Neural cell (in vitro differentiated cells): ENCODE results near the gene ZNF879. TPM values are rescaled to one million over a fixed set of nuclear protein-coding genes. Genes with fewer than 3 reads are reported as not detected.

ENCODE experiments used
- H2AFZ ChIP-seq: fragments of 200-600, 300-800 bp; sonication (generic), shearing (Covaris generic); 2 replicates; pipeline ENCODE4 v1.6.0; 2014; ENCODE audit warnings: low read depth, mild to moderate bottlenecking, antibody characterized with exemption, low read length, moderate library complexity
- H3F3A ChIP-seq: fragments of 200-600 bp; shearing (Covaris generic); 2 replicates; pipeline ENCODE4 v1.6.1; 2016; ENCODE audit warnings: mild to moderate bottlenecking, moderate library complexity, mixed read lengths, antibody characterized with exemption, low read length; ENCODE audit not compliant: insufficient read depth, poor library complexity, severe bottlenecking
- H3K27ac ChIP-seq: fragments of 200-600, 300-800 bp; sonication (generic), shearing (Covaris generic); 2 replicates; pipeline ENCODE4 v1.5.1; 2014; ENCODE audit warnings: mild to moderate bottlenecking, low read length, moderate library complexity
- H3K27me3 ChIP-seq: fragments of 300-800, 200-600 bp; sonication (generic), shearing (Covaris generic); 2 replicates; pipeline ENCODE4 v1.6.0; 2014; ENCODE audit warnings: mild to moderate bottlenecking, low read depth, low read length, moderate library complexity; ENCODE audit not compliant: insufficient read depth
- H3K36me3 ChIP-seq: fragments of 300-800, 200-600 bp; sonication (generic), shearing (Covaris generic); 2 replicates; pipeline ENCODE4 v1.5.1; 2014; ENCODE audit warnings: mild to moderate bottlenecking, antibody characterized with exemption, low read length, moderate library complexity; ENCODE audit not compliant: insufficient read depth
- H3K4me2 ChIP-seq: fragments of 300-800, 200-600 bp; sonication (generic), shearing (Covaris generic); 2 replicates; pipeline ENCODE4 v1.6.0; 2014; ENCODE audit warnings: mild to moderate bottlenecking, low read length
- H3K4me3 ChIP-seq: fragments of 300-800, 200-600 bp; sonication (generic), shearing (Covaris generic); 2 replicates; pipeline ENCODE4 v1.5.1; 2014; ENCODE audit warnings: mild to moderate bottlenecking, low read length, moderate library complexity
- H3K79me2 ChIP-seq: fragments of 200-600 bp; shearing (Covaris generic); replicated peaks from 2 replicates; pipeline ENCODE4 v1.6.0; 2014; ENCODE audit warnings: mild to moderate bottlenecking, low read length, moderate library complexity; ENCODE audit not compliant: insufficient read depth
- H3K9ac ChIP-seq: fragments of 300-800, 200-600 bp; sonication (generic), shearing (Covaris generic); 2 replicates; pipeline ENCODE4 v1.6.1; 2016; ENCODE audit warnings: mild to moderate bottlenecking, low read length, mixed read lengths
- H3K9me2 ChIP-seq: fragments of 200-600 bp; shearing (Covaris generic); 2 replicates; pipeline ENCODE4 v1.6.1; 2016; ENCODE audit warnings: mild to moderate bottlenecking, low read length, mixed read lengths; ENCODE audit not compliant: insufficient read depth
- H3K9me3 ChIP-seq: fragments of 200-600, 300-800 bp; sonication (generic), shearing (Covaris generic); 2 replicates; pipeline ENCODE4 v1.6.1; 2016; ENCODE audit warnings: mild to moderate bottlenecking, mixed run types, low read length, moderate library complexity, mixed read lengths
- H4K20me1 ChIP-seq: fragments of 200-600 bp; shearing (Covaris generic); 2 replicates; pipeline ENCODE4 v1.6.1; 2016; ENCODE audit warnings: mild to moderate bottlenecking, mixed run types; ENCODE audit not compliant: insufficient read depth
- CTCF ChIP-seq: fragments of 450-650 bp; IDR thresholded peaks from 2 replicates; pipeline ENCODE4 v1.5.1; 2014; ENCODE audit warnings: antibody characterized with exemption, mild to moderate bottlenecking, moderate library complexity; ENCODE audit not compliant: poor library complexity, severe bottlenecking
- EP300 ChIP-seq: fragments of 450-650 bp; conservative IDR thresholded peaks from 2 replicates; pipeline ENCODE4 v1.6.1; 2014; ENCODE audit warnings: antibody characterized with exemption, mild to moderate bottlenecking, moderate library complexity; ENCODE audit not compliant: poor library complexity, severe bottlenecking
- EZH2 ChIP-seq: fragments of 200-600, 300-800 bp; shearing (Covaris generic), sonication (generic); IDR thresholded peaks from 2 replicates; pipeline ENCODE4 v1.6.1; 2014; ENCODE audit warnings: antibody characterized with exemption, low read length, borderline replicate concordance, mild to moderate bottlenecking; ENCODE audit not compliant: insufficient read depth, poor library complexity, severe bottlenecking
- MXI1 ChIP-seq: fragments of 450-650 bp; conservative IDR thresholded peaks from 2 replicates; pipeline ENCODE4 v1.6.1; 2014; ENCODE audit warnings: antibody characterized with exemption, mild to moderate bottlenecking; ENCODE audit not compliant: poor library complexity, severe bottlenecking
- POLR2AphosphoS5 ChIP-seq: IDR thresholded peaks from 2 replicates; pipeline ENCODE4 v1.6.1; 2012
- RAD21 ChIP-seq: fragments of 450-650 bp; conservative IDR thresholded peaks from 2 replicates; pipeline ENCODE4 v1.6.1; 2014; ENCODE audit warnings: antibody characterized with exemption, mild to moderate bottlenecking, moderate library complexity
- REST ChIP-seq: IDR thresholded peaks from 2 replicates; pipeline ENCODE4 v1.6.1; 2012; ENCODE audit warnings: borderline replicate concordance
- SMC3 ChIP-seq: fragments of 450-650 bp; conservative IDR thresholded peaks from 2 replicates; pipeline ENCODE4 v1.6.1; 2014; ENCODE audit warnings: antibody characterized with exemption, mild to moderate bottlenecking, moderate library complexity; ENCODE audit not compliant: poor library complexity
- TAF1 ChIP-seq: IDR thresholded peaks from 2 replicates; pipeline ENCODE4 v1.6.1; 2012; ENCODE audit warnings: low read depth
- polyA minus RNA-seq: library from RNA; depleted of rRNA, polyadenylated mRNA; stranded (reverse); fragments of >200 nt; gene quantifications from 2 replicates; pipeline ENCODE4 v1.2.3, GENCODE V29; 2014
- polyA plus RNA-seq: library from polyadenylated mRNA; depleted of rRNA; stranded (reverse); fragments of >200 nt; gene quantifications from 2 replicates; pipeline ENCODE4 v1.2.3, GENCODE V29; 2014

ZNF879 gene
- polyA plus RNA-seq: 18.7 and 21.0 TPM in 2 replicates
- polyA minus RNA-seq: 36.7 and 37.5 TPM in 2 replicates

- H3K4me2 ChIP-seq: peak within 1 kb of the TSS; percentile 84
- no peaks in the 10 kb centered on the region for H3F3A ChIP-seq
- peak within 1 kb of the TSS; percentile 70 for H3K4me3 ChIP-seq
- H3K9me3 ChIP-seq: peaks cover 7% of the 10 kb centered on the region
- H3K9me2 ChIP-seq: no peaks in the 10 kb centered on the region
- no peaks in the 10 kb centered on the region for H4K20me1 ChIP-seq
- peaks cover under 1% of the 10 kb centered on the region for H3K36me3 ChIP-seq
- no peaks in the 10 kb centered on the region for H3K27me3 ChIP-seq
- no peaks in the 10 kb centered on the region for H3K79me2 ChIP-seq
- peak within 1 kb of the TSS; percentile 67 for H3K9ac ChIP-seq
- H3K27ac ChIP-seq: peak within 1 kb of the TSS; percentile 20
- peak within 1 kb of the TSS; percentile 74 for H2AFZ ChIP-seq
- TF ChIP-seq SMC3 (peak; percentile 57), TAF1 (peak; percentile 34), REST (no peak), MXI1 (peak; percentile 73), CTCF (peak; percentile 26), POLR2AphosphoS5 (peak; percentile 86), RAD21 (peak; percentile 47), EP300 (no peak)
These were observed at the start of gene ZNF879 for GRCh38 chr5:179023528-179024189. Gene ZNF879 (plus strand): TSS chr5:179023804. CDS start chr5:179025005, 1,201 bp downstream.

- Histone ChIP-seq H3K4me2 (no peak overlapping the region), H3F3A (no peaks in the 10 kb centered on the region), H3K4me3 (no peak overlapping the region), H3K9me3 (peaks cover 12% of the 10 kb centered on the region), H3K79me2 (no peaks in the 10 kb centered on the region), H3K36me3 (no peaks in the 10 kb centered on the region), H3K9me2 (no peaks in the 10 kb centered on the region), H3K27ac (no peak overlapping the region), H2AFZ (no peak overlapping the region), H3K9ac (no peak overlapping the region), H3K27me3 (no peaks in the 10 kb centered on the region), H4K20me1 (no peaks in the 10 kb centered on the region)
- TF ChIP-seq POLR2AphosphoS5: no peak
- TF ChIP-seq SMC3: no peak
- no peak for TF ChIP-seq EP300
- no peak for TF ChIP-seq MXI1
- TF ChIP-seq CTCF: no peak
- no peak for TF ChIP-seq EZH2
- TF ChIP-seq REST: no peak
- no peak for TF ChIP-seq RAD21
- no peak for TF ChIP-seq TAF1
These were observed 42.2 kb upstream of the ZNF879 start for GRCh38 chr5:178981381-178981780.
